Bronchial epithelial cell (primary cell): ENCODE results near the gene GSPT1. TPM values are rescaled to one million over a fixed set of nuclear protein-coding genes. Genes with fewer than 3 reads are reported as not detected.
A peak's percentile ranks its signal among the peaks of the same experiment; 100 is the strongest.
"Not testable (repeated sequence)": the region's sequence is repeated elsewhere in the genome, so short reads cannot be mapped to it uniquely, and the experiment has no call there.

ENCODE experiments used
- DNase-seq: peaks from one replicate; pipeline ENCODE4 v3.0.0-alpha.2; 2010; ENCODE audit warnings: low read depth
- FAIRE-seq: peaks from 2 replicates; lab custom pipeline; 2011; peaks lifted over from hg19 to GRCh38; lab: Jason Lieb, UNC
- H3K27me3 ChIP-seq: 2 replicates; pipeline ENCODE4 v1.5.1; 2011; ENCODE audit warnings: low read length; ENCODE audit not compliant: control insufficient read depth, insufficient read depth
- H3K36me3 ChIP-seq: 2 replicates; pipeline ENCODE4 v1.5.1; 2011; ENCODE audit warnings: low read length; ENCODE audit not compliant: control insufficient read depth, insufficient read depth
- H3K4me3 ChIP-seq: 2 replicates; pipeline ENCODE4 v1.5.1; 2011; ENCODE audit warnings: mild to moderate bottlenecking, low read depth, low read length, control low read depth
- CTCF ChIP-seq: IDR thresholded peaks from 2 replicates; pipeline ENCODE4 v1.5.1; 2011; ENCODE audit warnings: mild to moderate bottlenecking, moderate library complexity, low read length, control low read depth, inconsistent platforms; ENCODE audit not compliant: insufficient read depth, severe bottlenecking
- total RNA-seq: library from RNA; depleted of rRNA; stranded (reverse); fragments of >200 nt; gene quantifications from 2 replicates; pipeline ENCODE4 v1.2.1, GENCODE V29; 2014

GSPT1 gene
- total RNA-seq, 1 donor from 2014 or later = 49.5 TPM

GRCh38 chr16:11956558-11956957 is 40.8 kb upstream of the GSPT1 start:
- H3K27me3 ChIP-seq = no peaks in the 10 kb centered on the region
- FAIRE-seq = no peak
- DNase-seq = no peak
- H3K36me3 ChIP-seq = no peaks in the 10 kb centered on the region
- no peak overlapping the region for H3K4me3 ChIP-seq
- no peak for TF ChIP-seq CTCF

GRCh38 chr16:11955713-11956123 is 40.0 kb upstream of the GSPT1 start:
- Histone ChIP-seq H3K27me3 (no peaks in the 10 kb centered on the region), H3K4me3 (no peak overlapping the region), H3K36me3 (no peaks in the 10 kb centered on the region)
- DNase-seq = peak; percentile 86
- FAIRE-seq = no peak
- TF ChIP-seq CTCF = no peak

- not testable (repeated sequence) for DNase-seq, FAIRE-seq
Observed at GRCh38 chr16:11953576-11953975, 37.8 kb upstream of the GSPT1 start.

GRCh38 chr16:11950388-11950787 is 34.6 kb upstream of the GSPT1 start:
- Histone ChIP-seq H3K36me3 (no peaks in the 10 kb centered on the region), H3K27me3 (no peaks in the 10 kb centered on the region), H3K4me3 (no peak overlapping the region)
- no peak for DNase-seq
- no peak for FAIRE-seq
- no peak for TF ChIP-seq CTCF

More at GRCh38 chr16:11953576-11953975, 37.8 kb upstream of the GSPT1 start:
- not testable (repeated sequence) for H3K36me3 ChIP-seq, H3K4me3 ChIP-seq, H3K27me3 ChIP-seq

GRCh38 chr16:11949527-11949926 is 33.8 kb upstream of the GSPT1 start:
- FAIRE-seq (no peak), DNase-seq (peak; percentile 44)
- H3K4me3 ChIP-seq = no peak overlapping the region
- TF ChIP-seq CTCF = peak; percentile 51
- no peaks in the 10 kb centered on the region for H3K36me3 ChIP-seq
- no peaks in the 10 kb centered on the region for H3K27me3 ChIP-seq

GRCh38 chr16:11948819-11949218 is 33.1 kb upstream of the GSPT1 start:
- Histone ChIP-seq H3K36me3 (no peaks in the 10 kb centered on the region), H3K27me3 (no peaks in the 10 kb centered on the region), H3K4me3 (no peak overlapping the region)
- DNase-seq (no peak), FAIRE-seq (no peak)
- no peak for TF ChIP-seq CTCF
